ENCODE data around the gene RAP1A.

- TF ChIP-seq CTCF (IDR thresholded peaks at IDR 0.05 in 8 of 11, conservative IDR thresholded peaks at IDR 0.05 in 3 of 11) (no peak), POLR2A (IDR thresholded peaks at IDR 0.05) (no peak), POLR2AphosphoS5 (IDR thresholded peaks at IDR 0.05) (no peak)
These were observed 113.1 kb downstream of the RAP1A start for GRCh38 chr1:111732718-111733117.

Measured in spleen (tissue), 7 donors.